Mesenchymal stem cell (in vitro differentiated cells and primary cell): ENCODE measurements around the gene IMMP2L.
"Not testable (repeated sequence)": the region's sequence is repeated elsewhere in the genome, so short reads cannot be mapped to it uniquely, and the experiment has no call there.

Source experiments
- DNase-seq: peaks from one replicate; pipeline ENCODE4 v3.0.0-alpha.2; 2013
- H2AFZ ChIP-seq: one replicate; pipeline ENCODE4 v1.6.1; 2013; ENCODE audit warnings: low read depth, mild to moderate bottlenecking, control low read depth, inconsistent platforms, low read length, moderate library complexity
- H2AK5ac ChIP-seq: 2 replicates; pipeline ENCODE4 v1.6.1; 2013; ENCODE audit warnings: low read length, moderate library complexity, mild to moderate bottlenecking, inconsistent platforms; ENCODE audit not compliant: severe bottlenecking
- H2BK120ac ChIP-seq: one replicate; pipeline ENCODE4 v1.6.1; 2013; ENCODE audit warnings: low read depth, mild to moderate bottlenecking, inconsistent platforms, low read length, moderate library complexity
- H2BK12ac ChIP-seq, 2 experiments: one replicate each; pipeline ENCODE4 v1.6.1; 2013; ENCODE audit warnings: inconsistent platforms in 2 of 2, low read length in 2 of 2, mild to moderate bottlenecking in 2 of 2, moderate library complexity in 2 of 2, control low read depth in 1 of 2
- H2BK15ac ChIP-seq: one replicate; pipeline ENCODE4 v1.6.1; 2013; ENCODE audit warnings: mild to moderate bottlenecking, low read depth, inconsistent platforms; ENCODE audit not compliant: poor library complexity, severe bottlenecking
- H2BK5ac ChIP-seq: 2 replicates; pipeline ENCODE4 v1.6.1; 2013; ENCODE audit warnings: low read depth, mild to moderate bottlenecking, low read length, control low read depth, inconsistent platforms; ENCODE audit not compliant: poor library complexity, severe bottlenecking
- H3K14ac ChIP-seq, 2 experiments: one replicate each; pipeline ENCODE4 v1.6.1; 2013; ENCODE audit warnings: inconsistent platforms in 2 of 2, low read length in 2 of 2, control low read depth in 1 of 2, mild to moderate bottlenecking in 1 of 2, moderate library complexity in 1 of 2
- H3K18ac ChIP-seq, 2 experiments: one replicate each; pipeline ENCODE4 v1.6.1; 2013; ENCODE audit warnings: inconsistent platforms in 2 of 2, low read length in 2 of 2, control low read depth in 1 of 2, low read depth in 1 of 2, mild to moderate bottlenecking in 1 of 2
- H3K23ac ChIP-seq, 2 experiments: one replicate each; pipeline ENCODE4 v1.6.1; 2013; ENCODE audit warnings: inconsistent platforms in 2 of 2, low read length in 2 of 2, mild to moderate bottlenecking in 2 of 2, moderate library complexity in 2 of 2, control low read depth in 1 of 2
- H3K27ac ChIP-seq: 2 replicates; pipeline ENCODE4 v1.5.1; 2013; ENCODE audit warnings: mild to moderate bottlenecking, moderate library complexity, low read length, control low read depth, inconsistent platforms; ENCODE audit not compliant: poor library complexity, severe bottlenecking
- H3K27me3 ChIP-seq, 2 experiments: 2 replicates each; pipeline versions ENCODE4 v1.6.1 to v1.7.0; 2013; ENCODE audit warnings: low read length in 2 of 2, mild to moderate bottlenecking in 2 of 2, moderate library complexity in 2 of 2, control low read depth in 1 of 2, inconsistent platforms in 1 of 2; ENCODE audit not compliant: control insufficient read depth in 1 of 2, insufficient read depth in 1 of 2
- H3K36me3 ChIP-seq, 2 experiments: 2 replicates each; pipeline versions ENCODE4 v1.6.1 to v1.7.0; 2013; ENCODE audit warnings: low read length in 2 of 2, control low read depth in 1 of 2, inconsistent platforms in 1 of 2, low read depth in 1 of 2, mild to moderate bottlenecking in 1 of 2; ENCODE audit not compliant: insufficient read depth in 2 of 2, control insufficient read depth in 1 of 2
- H3K4ac ChIP-seq, 2 experiments: one replicate each; pipeline ENCODE4 v1.6.1; 2013; ENCODE audit warnings: inconsistent platforms in 2 of 2, low read length in 2 of 2, mild to moderate bottlenecking in 2 of 2, moderate library complexity in 2 of 2, control low read depth in 1 of 2, low read depth in 1 of 2
- H3K4me1 ChIP-seq: 2 replicates; pipeline ENCODE4 v1.6.1; 2013; ENCODE audit warnings: low read depth, low read length, control low read depth; ENCODE audit not compliant: control insufficient read depth, insufficient read depth
- H3K4me2 ChIP-seq: 2 replicates; pipeline ENCODE4 v1.6.1; 2013; ENCODE audit warnings: low read length, mild to moderate bottlenecking, inconsistent platforms; ENCODE audit not compliant: poor library complexity, severe bottlenecking
- H3K4me3 ChIP-seq, 2 experiments: 2 replicates each; pipeline versions ENCODE4 v1.5.1 to v1.7.0; 2013; ENCODE audit warnings: low read length in 2 of 2, mild to moderate bottlenecking in 2 of 2, control low read depth in 1 of 2, low read depth in 1 of 2; ENCODE audit not compliant: insufficient read depth in 1 of 2
- H3K79me1 ChIP-seq: replicated peaks from 2 replicates; pipeline ENCODE4 v1.6.1; 2013; ENCODE audit warnings: mild to moderate bottlenecking, control low read depth, low read length, inconsistent platforms; ENCODE audit not compliant: poor library complexity, severe bottlenecking
- H3K9ac ChIP-seq: 2 replicates; pipeline ENCODE4 v1.7.0; 2013; ENCODE audit warnings: mild to moderate bottlenecking, low read length, moderate library complexity
- H3K9me3 ChIP-seq: 2 replicates; pipeline ENCODE4 v1.7.0; 2013; ENCODE audit warnings: mild to moderate bottlenecking, low read length; ENCODE audit not compliant: control insufficient read depth
- H4K8ac ChIP-seq: one replicate; pipeline ENCODE4 v1.6.1; 2013; ENCODE audit warnings: inconsistent platforms, mild to moderate bottlenecking, low read length, moderate library complexity
- H4K91ac ChIP-seq: one replicate; pipeline ENCODE4 v1.6.1; 2013; ENCODE audit warnings: mild to moderate bottlenecking, low read length, inconsistent platforms
- WGBS: methylation state at CpG from one replicate; pipeline ENCODE4 v1.1.7; 2013; ENCODE audit warnings: mixed read lengths; 5-methylcytosine and 5-hydroxymethylcytosine counted together

IMMP2L gene

GRCh38 chr7:111324228-111324627, 238.1 kb downstream of the IMMP2L start:
- H2BK12ac ChIP-seq, result no peak overlapping the region
- H3K4me3 ChIP-seq, result no peak overlapping the region
- H2AFZ ChIP-seq, result no peak overlapping the region
- no peaks in the 10 kb centered on the region for H3K79me1 ChIP-seq
- no peak overlapping the region for H3K23ac ChIP-seq
- H2BK15ac ChIP-seq, result no peak overlapping the region
- H3K4me1 ChIP-seq, result no peaks in the 10 kb centered on the region
- no peak overlapping the region for H2BK5ac ChIP-seq
- no peak overlapping the region for H3K18ac ChIP-seq
- no peak overlapping the region for H4K91ac ChIP-seq
- H3K9ac ChIP-seq, result no peak overlapping the region
- no peaks in the 10 kb centered on the region for H3K9me3 ChIP-seq
- H3K27me3 ChIP-seq, result no peaks in the 10 kb centered on the region
- no peak overlapping the region for H3K4ac ChIP-seq
- no peaks in the 10 kb centered on the region for H3K36me3 ChIP-seq
- H3K14ac ChIP-seq, result no peak overlapping the region
- no peak for DNase-seq
- H4K8ac ChIP-seq, result no peak overlapping the region
- H2BK120ac ChIP-seq, result no peak overlapping the region
- H3K27ac ChIP-seq, result no peak overlapping the region
- H2AK5ac ChIP-seq, result no peak overlapping the region
- no peak overlapping the region for H3K4me2 ChIP-seq

DNA sequence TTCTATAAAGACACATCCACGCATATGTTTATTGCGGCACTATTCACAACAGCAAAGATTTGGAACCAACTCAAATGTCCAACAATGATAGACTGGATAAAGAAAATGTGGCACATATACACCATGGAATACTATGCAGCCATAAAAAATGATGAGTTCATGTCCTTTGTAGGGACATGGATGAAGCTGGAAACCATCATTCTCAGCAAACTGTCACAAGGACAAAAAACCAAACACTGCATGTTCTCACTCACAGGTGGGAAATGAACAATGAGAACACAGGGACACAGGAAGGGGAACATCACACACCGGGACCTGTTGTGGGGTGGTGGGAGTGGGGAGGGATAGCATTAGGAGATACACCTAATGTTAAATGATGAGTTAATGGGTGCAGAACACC, 238.6 kb downstream of the IMMP2L start:
- not testable (repeated sequence) for H3K14ac ChIP-seq, H3K4me2 ChIP-seq, H2AK5ac ChIP-seq, H3K4me3 ChIP-seq, H3K9ac ChIP-seq, H2AFZ ChIP-seq, H2BK15ac ChIP-seq, H2BK12ac ChIP-seq, H3K4me1 ChIP-seq, H4K91ac ChIP-seq, H3K9me3 ChIP-seq, H2BK5ac ChIP-seq, H3K36me3 ChIP-seq, H2BK120ac ChIP-seq, H4K8ac ChIP-seq, H3K27me3 ChIP-seq, H3K27ac ChIP-seq, H3K79me1 ChIP-seq, H3K18ac ChIP-seq, H3K4ac ChIP-seq, H3K23ac ChIP-seq, DNase-seq
- WGBS, result 100% methylated on average over 2 of the region's 3 CpGs

- Histone ChIP-seq H3K14ac (no peak overlapping the region), H3K4me2 (no peak overlapping the region), H4K8ac (no peak overlapping the region), H3K4me1 (no peaks in the 10 kb centered on the region), H2BK5ac (no peak overlapping the region), H4K91ac (no peak overlapping the region), H3K18ac (no peak overlapping the region), H2BK120ac (no peak overlapping the region), H3K9ac (no peak overlapping the region), H3K23ac (no peak overlapping the region), H3K4ac (no peak overlapping the region), H3K27me3 (no peaks in the 10 kb centered on the region), H2BK12ac (no peak overlapping the region), H2BK15ac (no peak overlapping the region), H2AFZ (no peak overlapping the region), H3K4me3 (no peak overlapping the region), H3K27ac (no peak overlapping the region), H3K36me3 (no peaks in the 10 kb centered on the region), H2AK5ac (no peak overlapping the region), H3K9me3 (no peaks in the 10 kb centered on the region), H3K79me1 (no peaks in the 10 kb centered on the region)
- DNase-seq, result no peak
Observed at GRCh38 chr7:111320133-111320532, 242.2 kb downstream of the IMMP2L start.

GRCh38 chr7:111312966-111313365, 249.3 kb downstream of the IMMP2L start:
- peak; percentile 9 for DNase-seq
- Histone ChIP-seq H3K23ac (no peak overlapping the region), H3K4me3 (no peak overlapping the region), H3K14ac (no peak overlapping the region), H2AFZ (no peak overlapping the region), H3K18ac (no peak overlapping the region), H3K4ac (no peak overlapping the region), H3K27me3 (no peaks in the 10 kb centered on the region), H3K9me3 (no peaks in the 10 kb centered on the region), H2AK5ac (no peak overlapping the region), H3K4me1 (no peaks in the 10 kb centered on the region), H3K9ac (no peak overlapping the region), H3K4me2 (no peak overlapping the region), H3K36me3 (no peaks in the 10 kb centered on the region), H2BK120ac (no peak overlapping the region), H2BK12ac (no peak overlapping the region), H4K91ac (no peak overlapping the region), H4K8ac (no peak overlapping the region), H3K79me1 (no peaks in the 10 kb centered on the region), H2BK15ac (no peak overlapping the region), H2BK5ac (no peak overlapping the region), H3K27ac (no peak overlapping the region)
